ENCODE data around the gene WDR6.

GRCh38 chr3:49027634-49028033 is 20.4 kb downstream of the WDR6 start:
- TF ChIP-seq MAX (IDR thresholded peaks at IDR 0.05) (no peak), EZH2 (IDR thresholded peaks at IDR 0.05) (no peak), REST (IDR thresholded peaks at IDR 0.05; ENCODE audit: low read depth) (no peak), CTCF (IDR thresholded peaks at IDR 0.05 in 2 of 3, conservative IDR thresholded peaks at IDR 0.05 in 1 of 3; ENCODE audit: borderline replicate concordance in 1 of 3, insufficient read depth in 1 of 3, low read depth in 2 of 3, low read length in 2 of 3) (no peak), POLR2A (IDR thresholded peaks at IDR 0.05; ENCODE audit: borderline replicate concordance, extremely low read depth, insufficient read depth, insufficient read length) (no peak)
